Cerebellar nuclear complex (tissue), 1 donor: ENCODE results near the gene ATXN3L.
A peak's percentile ranks its signal among the peaks of the same experiment; 100 is the strongest.

Source experiments
- DNase-seq, 2 experiments: peaks; one replicate each; lab custom pipeline; 2025; lab: John Stamatoyannopoulos, UW

ATXN3L gene

DNA sequence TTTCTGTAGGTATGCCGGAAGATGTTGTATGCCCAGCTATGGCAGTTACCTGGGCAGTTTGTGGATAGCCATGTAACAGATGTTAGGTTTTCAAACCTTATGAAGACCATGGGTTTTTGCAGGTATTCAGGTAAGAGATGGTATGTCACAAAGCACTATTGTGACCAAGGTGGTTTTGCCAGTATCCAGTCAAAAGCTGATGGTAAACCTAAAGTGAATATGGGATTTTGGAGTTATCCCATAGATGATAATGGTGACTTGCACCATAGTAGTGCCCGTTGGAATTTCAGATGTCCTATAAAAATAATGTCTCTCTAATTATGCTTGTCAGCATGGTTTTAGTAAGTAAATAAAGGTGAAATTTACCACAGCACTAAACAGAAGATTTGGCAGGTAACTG is at the start of gene ATXN3L:
Gene ATXN3L, minus strand, starts transcription at position 101 of the 400 bp plus-strand sequence. CDS start 119 bp downstream, outside the sequence.
- no peak for DNase-seq

DNA sequence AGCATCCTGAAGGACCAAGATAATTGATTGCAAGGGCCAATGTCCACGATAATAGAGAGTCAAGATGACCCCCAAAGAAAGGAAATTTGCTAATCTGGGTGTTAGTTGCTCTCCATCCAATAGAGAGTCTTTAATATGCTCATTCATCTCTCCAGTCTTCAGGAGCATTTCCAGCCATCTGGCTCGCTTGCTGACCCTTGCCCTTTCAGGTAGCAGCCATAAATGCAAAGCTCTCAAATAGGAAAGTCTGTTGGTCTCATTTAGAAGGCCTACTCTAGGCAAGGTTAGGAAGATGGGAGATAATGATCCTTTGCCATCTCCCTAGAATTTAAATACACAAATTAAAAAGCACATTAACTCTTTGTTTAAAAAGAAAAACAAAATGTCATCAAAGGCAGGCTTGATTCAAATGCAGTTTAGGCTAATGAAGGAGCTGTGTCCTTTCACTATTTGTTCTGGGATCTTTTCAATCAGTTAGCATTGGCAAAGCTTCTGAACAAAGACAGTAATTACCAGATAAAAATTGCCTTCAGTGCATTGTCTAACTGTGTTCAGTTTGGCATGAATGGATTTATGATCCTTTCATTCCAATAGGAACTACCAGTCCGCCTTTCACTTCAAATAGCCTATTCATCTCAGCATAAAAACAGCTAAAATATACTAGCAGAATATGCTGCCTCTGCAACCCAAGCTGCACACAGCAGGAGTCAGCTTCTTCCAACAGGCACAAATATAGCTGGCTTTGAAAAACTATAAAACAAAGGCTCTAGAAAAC is 49.6 kb upstream of the ATXN3L start:
- DNase-seq = no peak

DNA sequence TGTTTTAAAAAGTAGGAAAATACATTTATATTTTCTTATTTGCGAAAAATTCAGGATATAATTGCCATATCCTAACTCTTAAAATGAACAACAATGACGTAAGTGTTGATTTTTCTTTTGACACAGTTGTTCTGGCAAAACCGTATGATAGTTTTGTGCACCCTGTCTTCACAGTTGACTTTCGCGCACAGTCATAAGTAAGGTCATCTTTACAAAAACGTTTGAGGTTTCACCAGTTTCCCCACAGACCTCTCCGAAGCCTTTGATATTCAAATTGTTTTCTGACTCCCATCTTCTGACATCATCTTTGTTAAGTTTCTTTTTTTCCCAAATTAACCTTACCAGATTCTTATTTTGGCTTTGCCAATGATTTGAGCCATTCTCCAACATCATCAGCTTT is 48.1 kb upstream of the ATXN3L start:
- no peak for DNase-seq

DNA sequence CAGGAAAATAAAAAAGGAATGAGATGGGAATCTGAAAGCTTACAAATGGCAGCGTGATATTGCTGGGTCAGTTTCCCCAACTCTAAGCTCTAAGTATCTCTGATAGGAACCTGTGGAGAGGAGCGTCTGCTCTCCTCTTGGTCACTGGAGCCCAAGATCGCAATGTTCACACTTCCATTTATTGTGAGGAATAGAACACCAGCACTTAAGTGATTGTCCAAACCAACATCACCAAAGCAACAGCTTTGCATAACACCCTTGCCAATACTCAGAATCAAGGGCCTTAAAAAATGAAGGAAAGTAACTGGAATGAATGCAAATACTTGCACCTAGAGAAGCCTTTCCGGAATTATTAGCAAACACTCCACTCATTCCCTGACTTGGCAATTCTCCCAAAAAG is 46.8 kb upstream of the ATXN3L start:
- no peak for DNase-seq

DNA sequence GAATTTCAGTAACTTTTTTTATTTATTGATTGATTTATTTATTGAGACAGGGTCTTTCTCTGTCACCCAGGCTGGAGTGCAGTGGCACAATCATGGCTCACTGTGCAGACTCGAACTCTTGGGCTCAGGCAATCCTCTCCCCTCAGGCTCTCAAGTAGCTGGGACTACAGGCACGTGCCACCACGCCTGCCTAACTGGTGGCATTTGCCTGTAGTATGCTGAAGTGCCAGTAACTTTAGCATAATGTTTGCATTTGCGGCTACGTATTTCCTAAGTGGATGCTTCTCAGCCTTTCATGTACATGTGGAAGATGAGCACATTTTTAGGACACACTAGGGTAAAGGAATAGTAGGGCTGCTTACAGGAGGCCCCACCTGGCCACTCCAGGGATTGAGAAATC is 45.3 kb upstream of the ATXN3L start:
- no peak for DNase-seq

DNA sequence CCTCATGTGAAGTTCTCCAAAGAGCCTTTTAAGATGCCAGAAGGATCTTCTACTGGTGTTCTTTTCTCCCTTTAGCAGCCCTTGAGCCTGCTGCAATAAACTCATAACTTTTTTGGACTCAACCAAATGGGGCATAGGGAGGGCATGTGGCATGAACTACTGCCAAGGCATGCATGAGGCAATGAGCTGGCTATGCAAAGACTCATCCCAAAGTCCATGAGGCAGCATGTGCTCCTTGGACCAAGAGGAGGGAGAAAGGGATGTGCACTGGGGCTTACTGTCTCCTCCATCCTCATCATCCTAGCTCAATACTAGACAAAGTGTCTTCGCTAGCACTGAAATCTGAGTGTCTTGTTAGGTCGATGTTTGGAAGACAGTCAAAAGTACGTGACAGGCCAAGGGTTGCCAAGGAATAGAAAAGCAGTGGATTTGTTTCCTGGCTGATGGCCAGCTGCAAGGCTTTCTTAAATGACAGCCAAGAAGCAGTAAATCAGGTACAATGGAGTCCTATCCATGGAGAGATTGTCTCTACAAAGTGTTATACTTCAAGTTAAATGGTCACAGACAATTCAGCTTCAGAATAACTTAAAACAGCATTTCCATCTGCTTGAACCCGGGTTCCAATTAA is 44.5 kb upstream of the ATXN3L start:
- no peak for DNase-seq

DNA sequence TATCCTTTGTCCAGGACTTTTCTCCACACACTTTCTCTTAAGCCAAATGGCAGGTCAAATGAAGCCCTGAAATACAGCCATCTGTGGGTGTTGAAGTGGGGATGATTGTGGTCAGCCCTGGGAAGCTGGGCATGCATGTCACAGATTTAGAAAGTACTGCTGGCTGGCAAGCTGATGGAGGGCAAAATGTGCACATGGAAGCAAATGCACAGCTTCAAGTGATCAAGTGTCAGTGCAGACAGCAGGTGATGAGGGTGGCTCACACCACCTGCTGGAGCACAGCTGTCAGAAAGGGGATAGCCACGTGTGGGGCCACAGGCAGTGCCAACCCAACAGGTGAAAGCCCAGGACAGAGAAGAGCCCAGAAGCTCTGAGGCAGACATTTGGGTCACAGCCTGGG is 40.3 kb upstream of the ATXN3L start:
- DNase-seq = peak in 1 of 2 experiments; percentile 8

DNA sequence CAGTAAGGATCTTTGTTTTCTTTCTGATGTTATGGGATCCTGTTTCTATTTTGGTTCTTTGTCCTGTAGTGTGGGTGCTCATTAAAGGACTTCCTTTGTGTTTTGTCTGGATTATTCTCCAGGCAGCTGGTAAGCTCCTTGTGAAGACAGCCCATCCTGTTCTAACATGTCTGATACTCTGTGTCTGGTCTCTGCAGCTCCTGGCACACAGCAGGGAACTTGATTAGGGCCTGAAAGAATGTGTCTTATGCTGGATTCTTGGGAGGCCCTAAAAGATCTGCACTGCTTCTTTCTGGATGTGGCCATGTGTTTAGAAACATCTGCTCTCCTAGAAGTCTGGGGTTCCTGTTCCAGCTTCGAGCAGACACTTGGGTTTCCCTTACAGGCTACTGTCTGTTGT is 38.1 kb upstream of the ATXN3L start:
- no peak for DNase-seq

DNA sequence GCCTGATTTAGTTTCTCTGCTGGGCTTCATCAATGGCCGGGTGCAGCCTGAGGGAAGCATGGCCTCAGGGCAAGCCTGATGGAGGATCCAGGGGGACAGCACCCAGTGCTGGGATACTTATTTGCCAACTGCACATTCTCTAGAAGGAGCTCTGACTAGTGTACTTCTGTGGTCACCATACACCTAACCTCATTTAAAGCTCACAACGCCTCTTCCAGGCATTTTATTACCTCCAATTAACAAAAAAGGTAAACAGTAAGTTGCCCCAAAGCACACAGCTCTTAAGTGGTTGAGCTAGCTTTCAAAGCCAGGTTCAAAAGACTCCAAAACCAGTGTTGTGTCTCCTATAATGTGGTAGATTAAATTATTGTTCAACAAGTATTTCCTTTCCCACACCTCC is 26.8 kb upstream of the ATXN3L start:
- no peak for DNase-seq

DNA sequence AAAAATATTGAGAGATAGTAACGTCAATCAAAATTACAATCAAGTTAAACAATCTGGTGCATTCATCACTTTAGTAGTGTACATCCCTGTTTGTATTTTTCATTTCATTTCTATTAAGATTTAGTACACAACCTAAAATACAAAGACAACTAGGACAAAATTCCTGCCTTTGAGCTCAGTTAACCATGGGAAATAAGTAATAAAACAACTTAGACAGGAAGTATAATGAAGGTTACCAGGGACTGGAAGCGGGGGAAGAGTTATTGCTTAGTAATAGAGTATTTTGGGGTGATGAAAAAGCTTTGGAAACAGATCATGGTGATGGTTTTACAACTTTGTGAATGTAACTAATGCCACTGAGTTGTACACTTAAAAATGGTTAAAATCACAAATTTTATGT is 25.6 kb upstream of the ATXN3L start:
- no peak for DNase-seq

DNA sequence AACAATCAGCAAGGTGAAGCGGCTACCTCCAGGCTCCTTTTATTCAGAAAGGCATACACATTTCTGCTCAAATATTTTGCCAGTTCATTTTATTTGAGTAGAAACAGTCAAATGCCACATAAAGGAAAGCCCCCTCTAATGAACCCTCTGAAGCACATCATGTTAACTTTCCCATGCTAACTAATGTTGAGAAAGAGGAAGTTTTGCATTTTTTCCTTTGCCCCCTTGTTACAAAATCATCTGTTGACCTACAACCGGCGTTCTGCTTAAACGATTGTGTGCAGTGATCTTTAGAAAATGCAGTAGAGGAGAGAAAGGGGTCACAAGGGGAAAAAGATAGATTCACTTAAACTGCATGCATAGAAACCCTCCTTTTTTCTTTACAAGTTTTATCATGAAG is 25.2 kb upstream of the ATXN3L start:
- DNase-seq = no peak

DNA sequence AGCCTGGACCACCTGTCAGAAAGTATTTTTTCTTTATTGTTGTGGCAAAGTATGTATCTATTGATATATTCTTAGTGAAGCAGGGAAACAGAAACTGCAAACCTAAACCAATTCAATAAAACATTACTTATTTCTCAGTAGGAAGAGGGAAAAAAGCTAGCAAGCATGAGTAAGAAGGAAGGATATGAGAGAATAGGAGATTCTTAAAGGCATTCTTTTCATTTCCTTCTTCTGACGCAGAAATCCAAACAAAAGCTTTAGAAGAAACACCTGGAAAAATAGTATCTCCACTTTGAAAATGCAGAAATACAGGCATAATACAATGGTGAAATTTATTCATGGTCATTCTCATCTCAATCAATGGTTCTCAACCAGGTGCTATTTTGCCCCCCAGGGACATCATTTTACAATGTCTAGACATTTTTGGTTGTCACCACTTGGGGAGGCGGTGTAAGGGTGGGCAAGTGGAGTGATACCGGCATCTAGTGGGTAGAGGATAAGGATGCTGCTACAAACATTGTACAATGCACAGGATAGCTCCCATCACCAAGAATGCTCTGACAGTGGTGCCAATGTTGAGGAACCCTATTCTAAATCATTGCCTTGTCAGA is 21.7 kb upstream of the ATXN3L start:
- no peak for DNase-seq

DNA sequence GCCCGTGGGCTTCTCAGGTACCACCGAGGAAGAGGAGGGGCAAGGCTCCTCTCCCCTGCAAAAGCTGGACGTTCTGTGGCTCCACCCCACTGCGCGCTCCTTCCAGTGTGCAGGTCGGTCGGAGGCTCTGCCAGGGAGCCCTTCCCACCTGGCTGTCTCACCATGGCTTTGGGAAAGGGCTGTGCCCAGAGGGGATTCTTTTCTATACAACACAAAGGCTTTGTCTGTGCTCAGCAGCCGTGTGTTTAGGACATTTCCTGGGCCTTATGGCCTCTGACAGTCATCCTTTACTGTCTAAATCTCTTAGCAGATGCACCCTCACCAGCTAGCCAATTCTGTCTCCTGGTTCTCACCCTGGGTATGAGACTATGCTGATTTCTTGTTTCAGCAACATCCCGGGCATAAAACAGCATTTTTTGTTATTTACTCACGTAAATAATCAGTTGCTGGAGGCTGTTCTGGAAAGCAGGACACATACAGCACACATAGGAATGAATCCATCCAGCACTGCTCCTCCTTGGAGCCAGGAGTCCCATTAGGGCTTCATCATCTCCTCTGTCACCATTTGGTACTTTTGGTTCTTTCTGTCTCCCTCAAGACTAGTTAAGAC is 20.4 kb upstream of the ATXN3L start:
- no peak for DNase-seq

DNA sequence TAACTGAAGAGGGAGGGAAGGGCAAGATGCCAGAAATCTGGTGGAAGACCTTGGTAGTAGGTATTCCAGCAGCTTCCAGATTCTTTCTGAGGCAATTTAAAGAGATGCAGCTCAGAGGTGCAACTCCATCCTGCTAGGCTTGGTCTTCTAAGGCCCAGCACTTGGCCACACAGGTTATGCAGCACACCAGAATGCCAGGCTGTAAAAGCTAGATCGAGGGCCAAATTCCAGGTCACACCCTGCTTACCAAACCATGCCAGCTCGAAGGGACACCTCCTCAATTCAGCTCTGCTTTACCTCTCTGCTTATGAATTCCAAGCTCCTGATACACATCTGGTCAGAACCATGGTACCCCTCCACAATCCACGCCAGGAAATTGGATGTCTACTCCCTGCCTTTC is 19.8 kb upstream of the ATXN3L start:
- DNase-seq = no peak

DNA sequence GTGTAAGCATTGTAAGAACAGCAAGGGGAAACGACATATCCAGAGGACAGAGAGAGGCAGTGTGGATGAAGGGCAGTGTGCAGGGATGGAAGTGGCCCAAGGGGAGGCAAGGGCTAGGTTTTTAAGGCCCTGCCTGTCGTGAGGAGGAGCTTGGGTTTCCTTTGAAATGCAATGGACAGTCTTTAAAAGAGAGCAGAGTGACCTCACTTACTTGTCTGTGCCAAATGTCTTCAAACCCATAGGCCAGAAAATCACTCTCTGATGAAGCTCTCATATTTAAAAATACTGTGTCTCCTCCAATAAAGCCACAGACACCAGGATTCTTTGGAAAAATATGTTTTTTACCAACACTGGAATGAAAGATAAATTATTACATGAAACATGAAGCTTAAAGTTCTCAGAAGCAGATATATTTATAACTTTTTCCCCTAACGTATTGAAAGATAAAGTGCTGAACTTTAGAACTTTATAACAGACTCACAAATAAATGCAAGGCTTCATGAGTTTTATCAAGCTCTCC is 19.2 kb upstream of the ATXN3L start:
- DNase-seq = no peak

DNA sequence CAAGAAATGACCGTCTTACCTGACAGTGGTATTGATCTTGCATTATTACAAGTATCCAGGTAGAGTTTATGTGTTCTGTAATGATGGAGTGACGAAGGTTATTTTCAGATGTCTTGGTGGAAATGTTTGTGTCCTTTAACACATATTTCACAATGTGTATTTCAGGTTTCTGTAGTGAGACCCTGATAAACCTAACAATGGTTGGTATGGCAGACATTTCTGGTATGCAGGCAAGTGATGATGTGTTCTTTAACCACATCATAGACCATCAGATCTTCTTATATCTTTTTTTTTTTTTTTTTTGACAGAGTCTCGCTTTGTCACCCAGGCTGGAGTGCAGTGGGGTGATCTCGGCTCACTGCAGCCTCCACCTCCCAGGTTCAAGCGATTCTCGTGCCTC is 14.6 kb upstream of the ATXN3L start:
- DNase-seq = no peak

DNA sequence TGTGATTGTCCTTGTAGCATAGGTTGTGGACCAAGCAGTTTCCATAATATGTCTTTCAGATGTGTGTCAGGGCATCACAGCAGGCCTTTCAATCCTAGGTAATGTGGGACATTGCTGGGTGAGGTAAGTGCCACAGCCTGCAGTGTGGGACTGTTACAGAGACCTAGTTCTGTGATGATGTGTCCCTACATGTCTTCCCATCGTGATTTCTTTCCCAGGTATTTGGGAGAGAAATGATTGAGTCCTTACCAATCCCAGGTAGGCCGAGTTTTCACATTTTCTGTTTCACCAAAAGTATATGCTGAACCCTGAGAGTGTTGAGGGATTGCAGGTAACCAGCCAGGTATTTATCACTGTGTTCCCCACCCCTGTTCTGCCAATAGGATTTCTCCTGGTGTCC is 10.6 kb upstream of the ATXN3L start:
- no peak for DNase-seq

DNA sequence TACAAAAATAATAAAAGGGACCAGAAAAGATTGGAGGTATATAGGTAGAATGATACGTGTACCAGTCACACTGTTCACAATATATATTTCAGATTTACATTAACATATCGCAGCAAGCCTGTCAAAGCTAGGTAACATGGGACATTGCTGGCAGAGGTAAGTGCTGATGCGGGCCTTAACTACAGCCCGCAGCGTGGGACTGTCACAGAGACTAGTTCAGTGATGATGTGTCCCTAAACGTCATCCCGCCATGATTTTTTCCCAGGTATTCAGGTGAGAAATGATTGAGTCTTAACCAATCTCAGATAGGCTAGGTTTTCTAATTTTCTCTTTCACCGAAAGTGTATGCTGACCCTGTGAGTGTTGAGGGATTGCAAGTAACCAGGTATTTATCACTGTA is 7.8 kb upstream of the ATXN3L start:
- DNase-seq = no peak

DNA sequence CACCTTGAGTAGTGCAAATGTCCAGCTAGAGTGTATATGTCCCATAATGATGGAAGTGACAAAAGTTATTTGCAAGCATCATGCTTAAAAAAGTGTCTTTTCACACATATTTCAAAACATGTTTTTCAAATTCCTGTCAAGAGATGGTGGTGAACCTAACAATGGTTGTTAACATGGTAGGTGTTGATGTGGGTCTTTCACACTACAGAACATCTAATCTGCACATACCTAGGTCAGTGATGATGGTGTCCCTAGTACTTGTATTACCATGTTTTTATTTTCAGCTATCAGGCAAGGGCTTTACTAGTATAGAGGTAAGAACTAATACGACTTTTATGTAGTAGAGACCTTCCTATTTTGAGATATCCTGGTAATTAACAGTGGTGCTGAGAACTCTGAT is 3.4 kb upstream of the ATXN3L start:
- DNase-seq = no peak

DNA sequence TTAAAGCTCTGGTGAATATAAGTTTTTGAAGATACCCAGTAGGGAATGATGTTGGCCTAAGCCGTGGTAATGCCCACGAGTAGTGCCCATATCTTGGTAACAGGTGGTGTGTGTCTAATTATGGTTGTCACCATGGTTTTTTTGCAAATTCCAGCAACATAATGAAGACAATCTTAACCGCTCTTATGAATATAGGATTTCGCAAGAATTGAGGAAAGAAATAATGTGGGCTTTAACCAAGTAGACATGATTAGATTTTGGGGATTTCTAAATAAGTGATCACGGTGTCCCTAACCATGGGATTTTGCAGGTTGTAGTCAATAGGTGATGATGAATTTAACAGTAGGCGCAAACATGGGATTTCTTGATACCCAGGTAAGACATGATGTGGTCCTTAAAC is 2.5 kb downstream of the ATXN3L start:
- DNase-seq = no peak

DNA sequence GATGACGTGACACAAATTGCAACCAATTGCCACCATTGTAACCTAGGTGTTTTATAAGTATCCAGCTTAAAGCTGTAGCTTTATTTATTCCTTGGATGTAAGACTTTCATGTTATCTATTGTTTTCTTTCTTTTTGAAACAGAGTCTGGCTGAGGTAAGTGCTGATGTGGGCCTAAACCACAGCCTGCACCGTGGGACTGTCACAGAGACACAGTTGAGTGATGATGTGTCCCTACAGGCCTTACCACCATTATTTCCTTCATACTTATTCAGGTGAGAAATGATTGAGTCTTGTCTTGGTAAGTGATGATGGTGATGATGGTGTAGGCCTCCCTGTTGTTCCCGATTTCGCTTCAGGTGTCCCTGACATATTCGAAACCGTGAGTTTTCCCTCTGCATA is 8.3 kb downstream of the ATXN3L start:
- DNase-seq = no peak

DNA sequence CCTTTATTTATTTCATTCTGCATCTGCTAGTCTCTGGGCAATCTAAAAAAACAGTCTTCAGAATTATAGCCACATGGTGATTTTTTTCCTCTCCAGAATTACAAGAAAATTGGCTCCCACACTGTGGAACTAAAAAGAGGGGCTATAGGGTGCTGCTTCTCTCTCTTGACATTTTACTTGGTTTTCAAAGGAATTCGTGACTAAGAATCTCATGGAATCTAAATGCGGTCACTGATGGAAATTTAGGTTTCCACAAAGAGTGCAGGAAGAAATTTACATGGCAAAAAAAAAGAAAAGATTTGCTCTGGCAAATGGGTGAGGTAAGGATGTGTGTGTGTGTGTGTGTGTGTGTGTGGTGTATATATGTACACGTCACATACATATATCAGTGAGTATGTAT is 10.2 kb downstream of the ATXN3L start:
- DNase-seq = no peak

DNA sequence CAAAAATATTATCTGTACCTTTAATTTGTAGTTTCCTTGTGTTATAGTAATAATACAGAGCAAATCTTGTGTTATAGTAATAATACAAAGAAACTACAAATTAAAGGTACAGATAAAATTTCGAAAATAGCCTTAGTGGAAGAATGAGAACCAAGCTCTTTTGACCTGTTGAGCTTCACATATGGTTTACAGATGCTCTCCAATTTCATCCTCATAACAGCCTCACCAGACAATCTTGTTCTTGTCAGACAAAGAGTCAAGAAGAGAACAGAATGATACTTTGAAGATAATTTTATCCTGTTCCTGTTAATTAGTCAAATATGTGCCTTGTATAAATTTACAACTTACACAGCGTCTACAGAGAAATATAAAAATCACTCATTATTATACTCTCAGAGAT is 12.8 kb downstream of the ATXN3L start:
- no peak for DNase-seq
